HepG2 (cell line): Measurements from ENCODE around the gene COA5. TPM values are rescaled to one million over a fixed set of nuclear protein-coding genes. Genes with fewer than 3 reads are reported as not detected.

Experiments used
- ELF3 ChIP-seq: IDR thresholded peaks from 2 replicates; pipeline ENCODE4 v1.6.1; 2016; ENCODE audit warnings: missing genetic modification reagents, missing compliant biosample characterization
- FOSL2 ChIP-seq: sonication (generic); formaldehyde crosslinking; IDR thresholded peaks from 2 replicates; pipeline ENCODE4 v1.4.0; 2020; ENCODE audit warnings: missing genetic modification reagents
- FOXP4 ChIP-seq: sonication (generic); formaldehyde crosslinking; IDR thresholded peaks from 2 replicates; pipeline ENCODE4 v1.4.0; 2020; ENCODE audit warnings: missing genetic modification reagents
- HNF1B ChIP-seq: sonication (generic); formaldehyde crosslinking; IDR thresholded peaks from 2 replicates; pipeline ENCODE4 v1.5.1; 2020; ENCODE audit warnings: mild to moderate bottlenecking, moderate library complexity, missing genetic modification reagents
- KDM2A ChIP-seq: sonication (generic); formaldehyde crosslinking; IDR thresholded peaks from 2 replicates; pipeline ENCODE4 v1.4.0; 2020; ENCODE audit warnings: low read depth, missing genetic modification reagents, borderline replicate concordance
- NR2F6 ChIP-seq, 2 experiments: IDR thresholded peaks; 2 replicates each; pipeline ENCODE4 v1.6.1; 2016; ENCODE audit warnings: antibody characterized with exemption in 1 of 2, mild to moderate bottlenecking in 1 of 2
- PHF5A ChIP-seq: IDR thresholded peaks from one replicate; pipeline ENCODE4 v1.6.1; 2018; ENCODE audit warnings: low read depth, missing genetic modification reagents; ENCODE audit not compliant: unreplicated experiment
- RAD21 ChIP-seq: fragments of 450-650 bp; formaldehyde crosslinking; IDR thresholded peaks from 2 replicates; pipeline ENCODE4 v1.5.0; 2020; ENCODE audit warnings: mild to moderate bottlenecking
- REPIN1 ChIP-seq: sonication (generic); formaldehyde crosslinking; IDR thresholded peaks from 2 replicates; pipeline ENCODE4 v1.8.0; 2022; ENCODE audit warnings: missing genetic modification reagents, low read depth, mild to moderate bottlenecking, borderline replicate concordance
- SIN3B ChIP-seq: fragments of 150-350 bp; IDR thresholded peaks from 2 replicates; pipeline ENCODE4 v1.6.1; 2014; ENCODE audit warnings: low read length
- SOX13 ChIP-seq, 3 experiments: fragments of 450-650 bp in 1 of 3; sonication (generic) in 1 of 3; formaldehyde crosslinking in 1 of 3; IDR thresholded peaks in 2 of 3; conservative IDR thresholded peaks in 1 of 3; 2 replicates each; pipeline versions ENCODE4 v1.5.0 to v1.6.1; 2016 to 2020; ENCODE audit warnings: antibody characterized with exemption in 1 of 3, mild to moderate bottlenecking in 1 of 3, missing compliant biosample characterization in 1 of 3, missing genetic modification reagents in 1 of 3, moderate library complexity in 1 of 3
- SPEN ChIP-seq: sonication (generic); formaldehyde crosslinking; IDR thresholded peaks from 2 replicates; pipeline ENCODE4 v1.5.1; 2020; ENCODE audit warnings: low read depth, mild to moderate bottlenecking, missing genetic modification reagents
- XRCC5 ChIP-seq: fragments of 200-400 bp; formaldehyde crosslinking; optimal IDR thresholded peaks from 2 replicates; pipeline ENCODE3; 2017; ENCODE audit warnings: mild to moderate bottlenecking, low read length
- ZBED4 ChIP-seq: sonication (generic); formaldehyde crosslinking; IDR thresholded peaks from 2 replicates; pipeline ENCODE4 v1.4.0; 2020; ENCODE audit warnings: missing genetic modification reagents, borderline replicate concordance
- ZBTB25 ChIP-seq: IDR thresholded peaks from 2 replicates; pipeline ENCODE4 v1.6.1; 2018; ENCODE audit warnings: missing genetic modification reagents
- ZFX ChIP-seq: sonication (generic); formaldehyde crosslinking; IDR thresholded peaks from 2 replicates; pipeline ENCODE4 v1.4.0; 2020; ENCODE audit warnings: mild to moderate bottlenecking, low read depth, missing genetic modification reagents, moderate library complexity
- ZNF354B ChIP-seq: sonication (generic); formaldehyde crosslinking; IDR thresholded peaks from 2 replicates; pipeline ENCODE4 v1.8.0; 2022; ENCODE audit warnings: mild to moderate bottlenecking, missing genetic modification reagents
- ZNF615 ChIP-seq: sonication (generic); formaldehyde crosslinking; IDR thresholded peaks from 2 replicates; pipeline ENCODE4 v1.5.0; 2020; ENCODE audit warnings: mild to moderate bottlenecking, missing genetic modification reagents, borderline replicate concordance
- polyA plus RNA-seq, 8 experiments: library from polyadenylated mRNA; depleted of rRNA in 3 of 8; stranded (reverse) in 7 of 8; unstranded in 1 of 8; fragments of >200 nt; fragmentation: Illumina TruSeq in 4 of 8; extraction: Trizol in 4 of 8; gene quantifications; 2 replicates each; pipeline versions ENCODE4 v1.2.1 to v1.2.3, GENCODE V29; 2011 to 2016; ENCODE audit warnings: low read depth in 4 of 8, missing spikeins in 1 of 8, mixed read lengths in 1 of 8; ENCODE audit not compliant: insufficient read depth in 1 of 8
- total RNA-seq, 5 experiments: library from RNA; depleted of rRNA; stranded (reverse); fragments of >200 nt; fragmentation: Illumina TruSeq; extraction: Trizol; gene quantifications; 2 replicates each; pipeline ENCODE4 v1.2.3, GENCODE V29; 2016; ENCODE audit warnings: low read depth in 1 of 5

Gene COA5
- total and polyA plus RNA-seq, 2 of the 13 experiments (the other 11 are each of a cell fraction or from before 2014, with no cell fraction given): 43.6 to 64.5 TPM

GRCh38 chr2:98649135-98649991, 41.1 kb upstream of the COA5 start (continued):
- TF ChIP-seq HNF1B (CRISPR knock-in tag) (peak; percentile 75; the same call in 1 of the 2 replicates), FOSL2 (CRISPR knock-in tag) (peak; percentile 45; the same call in 1 of the 2 replicates), RAD21 (peak; percentile 98), REPIN1 (CRISPR knock-in tag) (peak; percentile 66; the same call in 1 of the 2 replicates), ZFX (CRISPR knock-in tag) (peak; percentile 60; the same call in 1 of the 2 replicates), FOXP4 (CRISPR knock-in tag) (peak; percentile 19; the same call in 1 of the 2 replicates), PHF5A (CRISPR knock-in tag) (peak; percentile 76), NR2F6 (IDR thresholded peaks at IDR 0.05) (no peak), NR2F6 (CRISPR knock-in tag; IDR thresholded peaks at IDR 0.05) (no peak), SPEN (CRISPR knock-in tag) (peak; percentile 51; the same call in 1 of the 2 replicates), ELF3 (CRISPR knock-in tag) (peak; percentile 39; the same call in 1 of the 2 replicates), SIN3B (0 out of 2 replicates have a peak, but pooled peaks have one; percentile 14), KDM2A (0 out of 2 replicates have a peak, but pooled peaks have one; percentile 56), XRCC5 (peak; percentile 57), SOX13 (IDR thresholded peaks at IDR 0.05) (no peak), SOX13 (CRISPR knock-in tag; conservative IDR thresholded peaks at IDR 0.05 in 1 of 2, IDR thresholded peaks at IDR 0.05 in 1 of 2) (peak in 1 of 2 experiments; percentile 31; a peak in 1 of 4 replicates), ZNF615 (peak; percentile 57; the same call in 1 of the 2 replicates), ZBED4 (CRISPR knock-in tag) (0 out of 2 replicates have a peak, but pooled peaks have one; percentile 52), ZBTB25 (CRISPR knock-in tag) (peak; percentile 36; the same call in 1 of the 2 replicates), ZNF354B (peak; percentile 29; the same call in 1 of the 2 replicates)
